Small intestine (tissue), 7 donors: ENCODE measurements around the gene NKX2-1. TPM values are rescaled to one million over a fixed set of nuclear protein-coding genes. Genes with fewer than 3 reads are reported as not detected.
A peak's percentile ranks its signal among the peaks of the same experiment; 100 is the strongest.

ENCODE experiments used
- DNase-seq, 2 donors: peaks; one replicate each; pipeline versions ENCODE4 v3.0.0 to v3.0.0-alpha.2; 2013
- FAIRE-seq: peaks from 2 replicates; lab custom pipeline; 2012; peaks lifted over from hg19 to GRCh38; lab: Jason Lieb, UNC
- H3K27ac ChIP-seq, 3 donors: one replicate each; pipeline ENCODE4 v1.5.1; 2013; ENCODE audit warnings: low read length in 2 of 3, mild to moderate bottlenecking in 2 of 3, control low read depth in 1 of 3, inconsistent platforms in 1 of 3, low read depth in 1 of 3, moderate library complexity in 1 of 3
- H3K27me3 ChIP-seq, 3 donors: one replicate each; pipeline ENCODE4 v1.6.1; 2013; ENCODE audit warnings: low read length in 3 of 3, inconsistent platforms in 1 of 3; ENCODE audit not compliant: control insufficient read depth in 3 of 3, insufficient read depth in 3 of 3
- H3K36me3 ChIP-seq, 3 donors: one replicate each; pipeline ENCODE4 v1.6.1; 2013; ENCODE audit warnings: low read length in 3 of 3, inconsistent platforms in 1 of 3, low read depth in 1 of 3, mild to moderate bottlenecking in 1 of 3, moderate library complexity in 1 of 3; ENCODE audit not compliant: control insufficient read depth in 3 of 3, insufficient read depth in 2 of 3
- H3K4me1 ChIP-seq, 3 donors: one replicate each; pipeline ENCODE4 v1.6.1; 2013; ENCODE audit warnings: low read length in 2 of 3, inconsistent platforms in 1 of 3, low read depth in 1 of 3, mild to moderate bottlenecking in 1 of 3, moderate library complexity in 1 of 3; ENCODE audit not compliant: control insufficient read depth in 3 of 3, insufficient read depth in 2 of 3
- H3K4me3 ChIP-seq, 3 donors: one replicate each; pipeline ENCODE4 v1.5.1; 2013; ENCODE audit warnings: low read length in 3 of 3, control low read depth in 1 of 3, inconsistent platforms in 1 of 3, low read depth in 1 of 3, mild to moderate bottlenecking in 1 of 3, moderate library complexity in 1 of 3
- H3K9me3 ChIP-seq, 2 donors: one replicate each; pipeline ENCODE4 v1.6.1; 2013; ENCODE audit warnings: low read depth in 1 of 2, low read length in 1 of 2; ENCODE audit not compliant: control insufficient read depth in 2 of 2, insufficient read depth in 1 of 2
- WGBS, 3 donors: extraction: QIAGEN DNeasy Blood & Tissue Kit; methylation state at CpG; one replicate each; pipeline ENCODE4 v1.1.7; 2013; 5-methylcytosine and 5-hydroxymethylcytosine counted together
- polyA plus RNA-seq, 4 donors: library from polyadenylated mRNA; stranded (reverse) in 3 of 4; unstranded in 1 of 4; fragments of 200-250 nt in 3 of 4; fragments of 120-200 nt in 1 of 4; gene quantifications; one replicate each; pipeline versions ENCODE4 v1.2.1 to v1.2.3, GENCODE V29; 2013
- donor health status: healthy with polysubstance abuse.
- donor health status: control.
- donor health status: control.
- donor health status: Bipolar disorder and iron deficiency.
- donor health status: healthy.

NKX2-1 gene
- polyA plus RNA-seq, 4 donors, result 0.45 TPM; not detected in 3

- DNase-seq, result no peak
- Histone ChIP-seq H3K27ac (no peak overlapping the region), H3K4me3 (no peak overlapping the region), H3K4me1 (no peaks in the 10 kb centered on the region), H3K9me3 (no peaks in the 10 kb centered on the region), H3K27me3 (peaks cover 4 to 41% (median 28%) of the 10 kb centered on the region in 3 donors), H3K36me3 (no peaks in the 10 kb centered on the region)
- no peak for FAIRE-seq
Observed at GRCh38 chr14:36529062-36529461, 9.0 kb upstream of the NKX2-1 start.

GRCh38 chr14:36525746-36526099, 5.7 kb upstream of the NKX2-1 start:
- DNase-seq, result no peak
- no peak for FAIRE-seq
- H3K4me3 ChIP-seq, result no peak overlapping the region
- peaks cover 8 to 74% (median 54%) of the 10 kb centered on the region in 3 donors for H3K27me3 ChIP-seq
- no peaks in the 10 kb centered on the region for H3K36me3 ChIP-seq
- WGBS, 3 donors, result 16 to 25% (median 22%) methylated on average over 10 of the region's 10 CpGs
- no peaks in the 10 kb centered on the region for H3K9me3 ChIP-seq
- H3K4me1 ChIP-seq, result no peaks in the 10 kb centered on the region
- no peak overlapping the region for H3K27ac ChIP-seq

- peaks cover 8 to 80% (median 54%) of the 10 kb centered on the region in 3 donors for H3K27me3 ChIP-seq
- no peak overlapping the region for H3K27ac ChIP-seq
- FAIRE-seq (no peak), DNase-seq (peak in 1 of 2 donors; percentile 39)
- peaks cover 0 to 1% (median 0%) of the 10 kb centered on the region in 3 donors for H3K4me1 ChIP-seq
- no peaks in the 10 kb centered on the region for H3K9me3 ChIP-seq
- WGBS, 3 donors, result 5 to 15% (median 8%) methylated on average over 47 to 54 of the region's 54 CpGs
- no peak overlapping the region for H3K4me3 ChIP-seq
- no peaks in the 10 kb centered on the region for H3K36me3 ChIP-seq
Observed at GRCh38 chr14:36524874-36525745, 5.1 kb upstream of the NKX2-1 start.

GRCh38 chr14:36524220-36524837, 4.3 kb upstream of the NKX2-1 start:
- Histone ChIP-seq H3K4me3 (no peak overlapping the region), H3K27ac (no peak overlapping the region), H3K36me3 (no peaks in the 10 kb centered on the region), H3K9me3 (no peaks in the 10 kb centered on the region), H3K4me1 (peaks cover 0 to 4% (median 0%) of the 10 kb centered on the region in 3 donors), H3K27me3 (peaks cover 8 to 88% (median 58%) of the 10 kb centered on the region in 3 donors)
- WGBS, 3 donors, result 8 to 15% (median 12%) methylated on average over 38 of the region's 38 CpGs
- FAIRE-seq (no peak), DNase-seq (no peak)

- Histone ChIP-seq H3K4me3 (no peak overlapping the region), H3K36me3 (no peaks in the 10 kb centered on the region), H3K4me1 (peaks cover 0 to 4% (median 0%) of the 10 kb centered on the region in 3 donors), H3K27me3 (peaks cover 15 to 99% (median 65%) of the 10 kb centered on the region in 3 donors), H3K9me3 (no peaks in the 10 kb centered on the region), H3K27ac (no peak overlapping the region)
- DNase-seq (no peak), FAIRE-seq (no peak)
- 10 to 20% (median 14%) methylated on average over 35 of the region's 35 CpGs for WGBS, 3 donors
Observed at GRCh38 chr14:36522972-36523715, 3.1 kb upstream of the NKX2-1 start.

GRCh38 chr14:36522347-36522971, 2.4 kb upstream of the NKX2-1 start:
- Histone ChIP-seq H3K4me1 (peaks cover 0 to 4% (median 0%) of the 10 kb centered on the region in 3 donors), H3K27me3 (peaks cover 19 to 98% (median 67%) of the 10 kb centered on the region in 3 donors), H3K36me3 (no peaks in the 10 kb centered on the region), H3K27ac (no peak overlapping the region), H3K9me3 (no peaks in the 10 kb centered on the region), H3K4me3 (no peak overlapping the region)
- DNase-seq (no peak), FAIRE-seq (no peak)
- 6 to 10% (median 9%) methylated on average over 36 of the region's 36 CpGs for WGBS, 3 donors

GRCh38 chr14:36521598-36522345, 1.7 kb upstream of the NKX2-1 start:
- Histone ChIP-seq H3K4me3 (no peak overlapping the region), H3K27ac (no peak overlapping the region), H3K36me3 (no peaks in the 10 kb centered on the region), H3K4me1 (peaks cover 0 to 4% (median 0%) of the 10 kb centered on the region in 3 donors), H3K9me3 (no peaks in the 10 kb centered on the region), H3K27me3 (peaks cover 21 to 95% (median 70%) of the 10 kb centered on the region in 3 donors)
- 6 to 10% (median 8%) methylated on average over 34 to 35 of the region's 35 CpGs for WGBS, 3 donors
- DNase-seq, result no peak
- no peak for FAIRE-seq
